ENCODE results near the gene ACTMAP.
A peak's percentile ranks its signal among the peaks of the same experiment; 100 is the strongest.
"Not testable (repeated sequence)": the region's sequence is repeated elsewhere in the genome, so short reads cannot be mapped to it uniquely, and the experiment has no call there.

ACTMAP gene

DNA sequence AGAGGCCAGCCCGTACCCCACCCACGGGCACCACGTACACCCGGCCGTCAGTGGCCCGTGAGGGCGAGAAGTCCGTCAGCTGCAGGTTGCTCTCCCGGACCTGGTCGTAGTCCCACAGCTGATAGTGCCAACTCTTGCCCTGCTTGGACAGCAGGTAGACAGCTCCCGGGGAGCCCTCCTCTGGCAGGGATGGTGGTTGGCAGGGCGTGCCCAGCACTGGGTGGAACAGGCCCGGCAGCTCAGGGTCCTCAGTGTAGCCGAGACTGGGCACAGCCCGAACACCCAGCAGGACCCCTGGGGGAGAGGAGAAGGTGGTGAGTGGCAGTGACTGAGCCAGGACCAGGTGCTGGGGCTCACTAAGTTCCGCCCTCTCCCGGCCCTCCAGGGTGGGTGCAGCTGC, 7.8 kb downstream of the ACTMAP start:
- DNase-seq: no peak

DNA sequence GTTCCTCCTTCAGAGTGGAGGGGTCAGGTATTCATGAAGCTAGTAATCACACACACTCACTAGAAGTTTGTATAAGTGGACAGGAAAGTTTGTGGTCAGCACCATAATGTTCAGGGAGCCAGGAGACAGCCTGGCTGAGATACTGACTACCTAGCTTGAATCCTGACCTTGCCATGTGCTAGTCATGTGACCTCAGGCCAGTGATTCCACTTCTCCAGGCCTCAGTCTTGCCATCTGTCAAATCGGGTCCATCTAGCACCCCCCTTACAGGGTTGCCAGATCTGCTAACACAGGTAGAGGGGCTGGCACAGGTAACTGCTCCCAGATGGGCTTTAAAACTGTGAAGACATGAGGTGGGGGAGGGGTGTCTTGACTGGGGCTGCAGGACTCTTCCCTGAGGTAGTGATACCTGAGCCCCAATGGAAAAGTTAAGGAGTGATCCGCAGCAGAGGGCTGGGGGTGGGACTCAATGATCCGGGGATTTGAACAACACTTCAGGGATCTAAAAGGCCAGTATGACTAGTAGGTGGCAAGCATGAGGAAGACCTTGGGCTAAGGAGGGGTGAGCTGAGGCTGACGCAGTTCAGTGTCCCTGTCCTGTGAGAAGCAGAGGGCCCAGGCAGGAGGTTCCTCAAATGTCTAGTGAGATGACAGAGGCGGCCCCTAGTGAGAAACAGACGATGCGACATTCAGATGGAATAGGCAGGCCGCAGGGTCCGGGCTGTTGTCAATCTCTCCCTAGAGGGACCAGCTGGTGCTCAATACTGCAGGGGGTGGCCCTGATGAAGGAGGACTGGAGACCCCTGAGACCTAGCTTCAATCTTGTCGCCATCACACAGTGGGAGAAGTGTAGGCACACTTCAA, 8.5 kb downstream of the ACTMAP start:
- no peak for DNase-seq

DNA sequence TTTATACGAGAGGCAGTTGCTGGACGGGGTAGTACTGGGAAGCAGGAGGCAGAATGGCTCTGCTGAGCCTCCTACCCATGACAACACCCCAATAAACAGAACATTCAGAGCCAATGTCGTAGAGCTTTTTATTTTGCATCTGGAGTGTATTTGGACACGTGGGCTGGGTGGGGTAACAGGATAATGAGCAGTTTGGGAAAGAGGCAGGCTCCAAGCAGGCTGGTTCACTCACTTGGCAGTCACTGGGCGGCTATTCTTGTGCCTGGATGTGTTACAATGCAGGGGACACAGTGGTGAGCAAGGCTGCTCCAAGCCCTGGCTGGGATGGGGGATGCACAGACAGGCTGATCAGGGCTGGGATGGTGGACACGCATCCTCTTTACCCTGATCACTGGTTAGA, 9.5 kb downstream of the ACTMAP start:
- DNase-seq: no peak

GRCh38 chr19:40739871-40740703, 10.2 kb downstream of the ACTMAP start:
- no peak for DNase-seq

DNA sequence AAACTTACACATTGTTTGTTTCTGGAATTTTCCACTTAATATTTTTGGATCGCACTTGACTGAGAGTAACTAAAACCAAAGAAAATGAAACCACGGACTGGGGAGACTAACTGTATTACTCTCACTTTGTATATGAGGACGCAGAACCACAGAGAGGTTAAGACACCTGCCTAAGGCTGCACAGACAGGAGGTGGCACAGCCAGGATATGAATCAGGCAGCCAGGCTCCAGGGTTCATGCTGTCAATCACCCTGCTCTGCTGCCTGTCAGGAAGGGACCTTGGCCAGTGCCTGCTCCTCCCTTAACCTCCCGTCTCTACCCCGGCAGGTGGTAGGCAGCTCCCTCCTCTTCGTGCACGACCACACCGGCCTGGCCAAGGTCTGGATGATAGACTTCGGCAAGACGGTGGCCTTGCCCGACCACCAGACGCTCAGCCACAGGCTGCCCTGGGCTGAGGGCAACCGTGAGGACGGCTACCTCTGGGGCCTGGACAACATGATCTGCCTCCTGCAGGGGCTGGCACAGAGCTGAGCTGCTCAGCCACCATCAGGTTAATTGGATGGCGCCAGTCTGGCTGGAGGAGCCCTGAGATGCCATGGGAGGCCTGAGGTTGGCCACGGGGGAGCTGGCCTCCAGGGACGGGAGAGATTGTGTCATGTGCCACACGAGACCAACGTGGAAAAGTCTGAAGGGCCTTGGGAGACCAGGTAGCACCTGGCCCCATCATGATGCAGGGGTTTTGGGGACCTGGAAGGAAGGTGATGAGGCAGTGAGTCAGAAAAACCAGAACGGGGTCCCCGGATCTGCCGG, 11.0 kb downstream of the ACTMAP start:
- no peak for DNase-seq

- no peak for DNase-seq
These were observed 13.1 kb downstream of the ACTMAP start for GRCh38 chr19:40737102-40737644.

DNA sequence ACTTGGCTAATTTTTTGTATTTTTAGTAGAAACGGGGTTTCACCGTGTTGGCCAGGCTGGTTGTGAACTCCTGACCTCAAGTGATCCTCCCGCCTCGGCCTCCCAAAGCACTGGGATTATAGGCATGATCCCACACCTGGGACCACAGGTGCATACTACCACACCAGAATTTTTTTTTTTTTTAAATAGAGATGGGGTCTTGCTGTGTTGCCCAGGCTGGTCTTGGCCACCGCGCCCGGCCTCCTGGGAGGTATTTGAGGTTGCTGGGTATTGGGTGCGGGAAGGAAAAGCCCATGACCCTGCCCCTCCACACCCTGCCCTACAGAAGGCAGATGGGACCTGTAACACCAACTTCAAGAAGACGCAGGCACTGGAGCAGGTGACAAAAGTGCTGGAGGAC, 13.6 kb downstream of the ACTMAP start:
- no peak for DNase-seq

DNA sequence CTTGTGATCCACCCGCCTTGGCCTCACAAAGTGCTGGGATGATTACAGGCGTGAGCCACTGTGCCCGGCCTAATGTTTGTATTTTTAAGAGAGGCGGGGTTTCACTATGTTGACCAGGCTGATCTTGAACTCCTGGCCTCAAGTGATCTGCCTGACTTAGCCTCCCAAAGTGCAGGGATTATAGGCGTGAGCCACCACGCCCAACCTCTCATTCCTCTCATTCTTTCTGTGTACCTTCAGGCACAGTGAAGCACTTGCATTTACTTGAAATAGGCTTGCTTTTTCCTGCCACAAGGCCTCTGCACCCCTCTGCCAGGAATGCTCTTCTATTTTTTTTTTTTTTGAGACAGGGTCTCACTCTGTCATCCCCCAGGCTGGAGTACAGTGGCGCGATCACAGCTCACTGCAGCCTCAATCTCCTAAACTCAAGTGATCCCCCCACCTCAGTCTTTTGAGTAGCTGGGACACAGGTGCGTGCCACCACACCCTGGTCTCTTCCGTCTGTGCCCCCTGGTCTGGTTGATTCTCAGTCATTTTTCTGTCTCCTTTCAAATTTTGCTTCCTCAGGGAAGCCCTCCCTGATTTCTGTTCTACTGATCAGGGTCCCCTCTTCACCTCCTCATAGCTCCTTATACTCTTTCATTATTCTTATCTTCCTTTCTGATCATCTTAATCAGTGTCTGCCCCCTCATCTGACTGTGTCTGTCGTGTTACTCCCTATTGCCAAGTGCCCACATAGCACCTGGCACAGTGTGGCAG, 15.1 kb downstream of the ACTMAP start:
- no peak for DNase-seq

DNA sequence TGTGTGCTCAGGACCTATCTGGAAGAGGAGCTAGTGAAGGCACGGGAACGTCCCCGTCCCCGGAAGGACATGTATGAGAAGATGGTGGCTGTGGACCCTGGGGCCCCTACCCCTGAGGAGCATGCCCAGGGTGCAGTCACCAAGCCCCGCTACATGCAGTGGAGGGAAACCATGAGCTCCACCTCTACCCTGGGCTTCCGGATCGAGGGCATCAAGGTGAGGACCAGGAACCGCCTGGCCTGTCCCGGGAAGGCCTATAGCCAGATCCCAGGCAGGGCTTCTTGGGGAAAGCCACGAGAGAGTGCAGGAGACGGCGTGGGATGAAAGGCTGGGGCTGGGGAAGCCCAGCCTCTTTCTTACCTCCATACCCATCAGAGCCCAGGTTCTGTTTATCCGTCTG, 17.1 kb downstream of the ACTMAP start:
- no peak for DNase-seq

- not testable (repeated sequence) for DNase-seq
These were observed 18.0 kb downstream of the ACTMAP start for GRCh38 chr19:40732304-40732703.

- not testable (repeated sequence) for DNase-seq
These were observed 20.2 kb downstream of the ACTMAP start for GRCh38 chr19:40730065-40730464.

DNA sequence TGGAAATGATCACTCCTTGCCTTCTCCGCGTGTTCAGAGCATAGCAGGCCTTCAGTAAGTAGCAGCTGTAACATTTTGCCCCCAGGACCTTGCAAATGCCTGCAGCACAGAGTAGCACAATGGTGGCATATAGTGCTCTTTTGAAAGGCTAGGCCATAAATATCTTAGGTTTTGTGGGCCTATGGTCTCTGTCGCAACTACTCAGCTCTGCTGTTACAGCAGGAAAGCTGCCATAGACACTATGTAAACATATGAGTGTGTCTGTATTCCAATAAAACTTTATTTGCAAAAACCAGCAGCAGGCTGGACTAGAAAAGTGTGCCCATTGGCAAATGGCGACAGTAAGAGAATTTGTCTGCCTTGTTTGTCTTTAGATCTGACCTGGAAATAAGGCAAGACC, 24.0 kb downstream of the ACTMAP start:
- DNase-seq: no peak

DNA sequence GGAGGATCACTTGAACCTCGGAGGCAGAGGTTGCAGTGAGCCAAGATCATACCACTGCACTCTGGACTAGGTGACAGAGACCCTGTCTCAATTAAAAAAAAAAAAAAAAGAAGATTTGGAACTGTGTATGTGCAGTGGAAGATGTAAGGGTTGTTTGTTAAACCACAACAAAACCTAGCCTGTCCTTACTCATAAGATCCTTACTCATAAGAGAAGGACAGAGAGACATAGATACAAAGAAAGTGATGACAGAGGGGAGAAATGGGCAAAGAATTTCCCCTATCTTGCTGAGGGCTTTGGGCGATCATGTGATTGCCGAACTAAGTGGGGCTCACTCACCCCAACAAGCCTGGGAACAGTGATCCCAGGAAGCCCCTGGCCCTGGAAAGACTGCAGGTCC, 25.4 kb downstream of the ACTMAP start:
- DNase-seq: no peak

GRCh38 chr19:40724315-40724714, 26.0 kb downstream of the ACTMAP start:
- DNase-seq: no peak

GRCh38 chr19:40723661-40724254, 26.5 kb downstream of the ACTMAP start:
- no peak for DNase-seq

- DNase-seq: no peak
These were observed 28.2 kb downstream of the ACTMAP start for GRCh38 chr19:40721936-40722661.

DNA sequence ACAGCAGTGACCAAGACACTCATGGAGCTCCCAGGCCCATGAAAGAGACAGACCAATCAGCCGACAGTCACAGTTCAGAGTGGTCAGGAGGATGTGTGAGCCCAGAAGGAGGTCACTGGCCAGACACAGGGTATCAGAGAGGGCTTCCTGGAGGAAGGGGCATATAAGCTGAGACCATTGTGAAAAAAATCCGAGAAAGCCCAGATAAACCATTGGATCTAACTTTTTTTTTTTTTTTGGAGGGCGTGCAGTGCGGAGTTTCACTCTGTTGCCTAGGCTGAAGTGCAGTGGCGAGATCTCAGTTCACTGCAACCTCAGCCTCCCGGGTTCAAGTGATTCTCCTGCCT, 29.2 kb downstream of the ACTMAP start:
- DNase-seq: no peak

- no peak for DNase-seq
These were observed 30.8 kb downstream of the ACTMAP start for GRCh38 chr19:40719414-40719894.

DNA sequence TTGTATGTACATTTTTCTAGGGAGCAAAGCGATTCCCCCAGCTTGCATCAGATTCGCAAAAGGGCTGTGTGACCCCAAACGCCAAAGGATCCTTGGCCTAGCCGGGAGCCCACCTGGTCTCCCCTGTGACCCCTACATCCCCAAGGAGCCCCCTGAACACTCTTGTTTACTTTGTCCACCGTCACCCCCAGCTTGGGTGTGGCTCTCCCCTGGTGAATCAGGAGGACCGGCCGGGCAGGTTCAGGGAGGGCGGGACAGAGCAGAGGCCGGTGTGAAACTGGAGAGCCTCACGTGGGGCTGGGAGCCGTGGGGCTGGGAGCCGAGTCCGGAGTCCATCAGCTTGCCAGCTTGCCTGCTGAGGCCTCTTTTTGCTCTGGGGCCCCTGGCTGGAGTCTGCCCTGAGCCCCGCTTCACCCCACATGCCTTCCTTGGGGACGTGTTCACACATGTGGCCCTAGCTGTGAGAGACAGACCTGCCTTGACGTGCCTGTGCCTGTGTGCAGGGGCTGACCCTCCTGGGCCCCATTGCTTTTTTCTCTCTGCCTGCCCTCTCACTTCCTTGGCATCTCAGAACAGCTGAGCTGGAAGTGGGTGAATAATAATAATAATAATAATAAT, 31.4 kb downstream of the ACTMAP start:
- DNase-seq: peak; percentile 89
